Activated T-cell treated with anti-CD3 and anti-CD28 coated beads, Interleukin-2, amount 50 U/mL, for 4 hours (primary cell): ENCODE results near the gene SENP3. TPM values are rescaled to one million over a fixed set of nuclear protein-coding genes. Genes with fewer than 3 reads are reported as not detected.

ENCODE experiments used
- ATAC-seq, 2 donors: fragments of 200-7000 bp; cut with Tn5 transposase; one replicate each; pipeline ENCODE4 v1.10.0; 2021
- DNase-seq: peaks from one replicate; pipeline ENCODE4 v3.0.0-alpha.2; 2020
- H3K27me3 Mint-ChIP-seq: one replicate; pipeline ENCODE4 v1.8.0; 2021; ENCODE audit warnings: low read depth, mixed read lengths
- H3K36me3 Mint-ChIP-seq: one replicate; pipeline ENCODE4 v1.8.0; 2022; ENCODE audit warnings: mixed read lengths; ENCODE audit not compliant: insufficient read depth
- H3K4me1 Mint-ChIP-seq: one replicate; pipeline ENCODE4 v1.8.0; 2021; ENCODE audit warnings: low read depth, mixed read lengths
- H3K4me3 Mint-ChIP-seq: one replicate; pipeline ENCODE4 v1.8.0; 2021; ENCODE audit warnings: mild to moderate bottlenecking, moderate library complexity, mixed read lengths
- H3K9me3 Mint-ChIP-seq: one replicate; pipeline ENCODE4 v1.8.0; 2021; ENCODE audit warnings: mixed read lengths
- total RNA-seq, 3 donors: library from RNA; stranded (reverse); gene quantifications; one replicate each; pipeline ENCODE4 v1.2.1, GENCODE V29; 2021

SENP3 gene
- 100 to 1,000 TPM; 138 to 153 (median 146) TPM for total RNA-seq

DNA sequence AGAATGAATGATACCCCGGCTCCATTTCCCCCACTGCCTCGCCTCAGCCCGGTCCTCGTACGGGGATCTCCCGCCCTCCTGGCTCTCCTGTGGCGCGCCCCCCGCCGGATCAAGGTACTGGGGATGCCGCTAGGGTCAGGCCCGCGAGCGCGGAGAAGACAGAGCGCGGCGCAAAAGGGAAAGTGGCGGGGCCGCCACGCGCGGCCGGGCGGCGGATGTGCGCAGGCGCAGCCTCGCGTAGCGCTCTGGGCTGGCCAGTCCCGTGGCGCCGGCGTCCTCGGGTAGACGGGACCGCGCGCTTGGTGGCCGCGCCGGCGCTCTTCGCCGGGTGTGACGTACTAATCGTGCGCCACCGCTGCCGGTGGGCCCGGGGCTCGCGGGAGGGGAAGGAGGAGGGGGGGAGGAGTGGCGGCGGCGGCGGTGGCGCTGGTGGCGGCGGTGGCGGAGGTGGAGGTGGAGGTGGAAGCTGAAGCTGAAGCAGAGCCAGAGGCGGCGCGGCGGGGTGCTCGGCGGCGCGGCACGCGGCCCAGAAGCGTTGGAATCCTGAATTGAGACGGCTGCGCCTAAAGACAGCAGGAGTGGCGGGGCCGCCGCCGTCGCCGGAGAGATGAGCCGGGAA lies at the start of gene SENP3:
Gene SENP3, plus strand, starts transcription at position 331 of the 619 bp plus-strand sequence. CDS start 1,158 bp downstream, outside the sequence.
- peak within 1 kb of the TSS; percentile 96 for H3K4me3 Mint-ChIP-seq
- H3K9me3 Mint-ChIP-seq, result no peaks in the 10 kb centered on the region
- H3K36me3 Mint-ChIP-seq, result peaks cover 12% of the 10 kb centered on the region
- H3K27me3 Mint-ChIP-seq, result no peaks in the 10 kb centered on the region
- H3K4me1 Mint-ChIP-seq, result peaks cover 36% of the 10 kb centered on the region
- DNase-seq, result peak; percentile 88
- peak; percentile 89 to 91 for ATAC-seq

DNA sequence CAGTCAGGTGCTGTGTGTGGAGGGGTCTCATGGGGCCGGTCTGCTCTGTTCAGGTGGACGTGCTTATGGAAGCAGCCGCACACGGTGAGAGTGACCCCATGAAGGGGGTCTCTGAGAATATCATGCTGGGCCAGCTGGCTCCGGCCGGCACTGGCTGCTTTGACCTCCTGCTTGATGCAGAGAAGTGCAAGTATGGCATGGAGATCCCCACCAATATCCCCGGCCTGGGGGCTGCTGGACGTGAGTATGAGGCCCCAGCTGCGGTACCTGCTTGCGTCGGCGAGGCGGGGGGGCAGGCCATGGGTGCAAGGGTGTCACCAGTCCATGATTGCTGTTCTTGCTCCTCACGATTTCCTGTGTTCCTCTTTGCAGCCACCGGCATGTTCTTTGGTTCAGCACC lies 49.6 kb upstream of the SENP3 start:
- Mint-ChIP-seq H3K27me3 (no peaks in the 10 kb centered on the region), H3K4me3 (no peak overlapping the region), H3K9me3 (no peaks in the 10 kb centered on the region), H3K36me3 (peaks cover 35% of the 10 kb centered on the region), H3K4me1 (no peaks in the 10 kb centered on the region)
- ATAC-seq, result no peak
- no peak for DNase-seq

DNA sequence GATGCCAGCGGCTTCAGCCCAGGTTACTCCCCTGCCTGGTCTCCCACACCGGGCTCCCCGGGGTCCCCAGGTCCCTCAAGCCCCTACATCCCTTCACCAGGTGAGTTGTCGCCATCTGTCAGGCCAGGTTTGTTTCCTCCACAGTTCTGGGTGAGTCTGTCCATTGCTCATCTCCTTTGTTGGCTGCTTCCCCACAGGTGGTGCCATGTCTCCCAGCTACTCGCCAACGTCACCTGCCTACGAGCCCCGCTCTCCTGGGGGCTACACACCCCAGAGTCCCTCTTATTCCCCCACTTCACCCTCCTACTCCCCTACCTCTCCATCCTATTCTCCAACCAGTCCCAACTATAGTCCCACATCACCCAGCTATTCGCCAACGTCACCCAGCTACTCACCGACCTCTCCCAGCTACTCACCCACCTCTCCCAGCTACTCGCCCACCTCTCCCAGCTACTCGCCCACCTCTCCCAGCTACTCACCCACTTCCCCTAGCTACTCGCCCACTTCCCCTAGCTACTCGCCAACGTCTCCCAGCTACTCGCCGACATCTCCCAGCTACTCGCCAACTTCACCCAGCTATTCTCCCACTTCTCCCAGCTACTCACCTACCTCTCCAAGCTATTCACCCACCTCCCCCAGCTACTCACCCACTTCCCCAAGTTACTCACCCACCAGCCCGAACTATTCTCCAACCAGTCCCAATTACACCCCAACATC lies 48.7 kb upstream of the SENP3 start:
- H3K9me3 Mint-ChIP-seq, result no peaks in the 10 kb centered on the region
- peaks cover 32% of the 10 kb centered on the region for H3K36me3 Mint-ChIP-seq
- DNase-seq (no peak), ATAC-seq (no peak)
- no peaks in the 10 kb centered on the region for H3K4me1 Mint-ChIP-seq
- no peak overlapping the region for H3K4me3 Mint-ChIP-seq
- H3K27me3 Mint-ChIP-seq, result no peaks in the 10 kb centered on the region

DNA sequence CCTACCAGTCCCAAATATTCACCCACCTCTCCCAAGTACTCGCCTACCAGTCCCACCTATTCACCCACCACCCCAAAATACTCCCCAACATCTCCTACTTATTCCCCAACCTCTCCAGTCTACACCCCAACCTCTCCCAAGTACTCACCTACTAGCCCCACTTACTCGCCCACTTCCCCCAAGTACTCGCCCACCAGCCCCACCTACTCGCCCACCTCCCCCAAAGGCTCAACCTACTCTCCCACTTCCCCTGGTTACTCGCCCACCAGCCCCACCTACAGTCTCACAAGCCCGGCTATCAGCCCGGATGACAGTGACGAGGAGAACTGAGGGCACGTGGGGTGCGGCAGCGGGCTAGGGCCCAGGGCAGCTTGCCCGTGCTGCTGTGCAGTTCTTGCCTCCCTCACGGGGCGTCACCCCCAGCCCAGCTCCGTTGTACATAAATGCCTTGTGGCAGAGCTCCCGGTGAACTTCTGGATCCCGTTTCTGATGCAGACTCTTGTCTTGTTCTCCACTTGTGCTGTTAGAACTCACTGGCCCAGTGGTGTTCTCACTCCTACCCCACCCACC lies 47.8 kb upstream of the SENP3 start:
- Mint-ChIP-seq H3K4me3 (no peak overlapping the region), H3K36me3 (peaks cover 23% of the 10 kb centered on the region), H3K4me1 (no peaks in the 10 kb centered on the region), H3K27me3 (no peaks in the 10 kb centered on the region), H3K9me3 (no peaks in the 10 kb centered on the region)
- DNase-seq (no peak), ATAC-seq (no peak)

DNA sequence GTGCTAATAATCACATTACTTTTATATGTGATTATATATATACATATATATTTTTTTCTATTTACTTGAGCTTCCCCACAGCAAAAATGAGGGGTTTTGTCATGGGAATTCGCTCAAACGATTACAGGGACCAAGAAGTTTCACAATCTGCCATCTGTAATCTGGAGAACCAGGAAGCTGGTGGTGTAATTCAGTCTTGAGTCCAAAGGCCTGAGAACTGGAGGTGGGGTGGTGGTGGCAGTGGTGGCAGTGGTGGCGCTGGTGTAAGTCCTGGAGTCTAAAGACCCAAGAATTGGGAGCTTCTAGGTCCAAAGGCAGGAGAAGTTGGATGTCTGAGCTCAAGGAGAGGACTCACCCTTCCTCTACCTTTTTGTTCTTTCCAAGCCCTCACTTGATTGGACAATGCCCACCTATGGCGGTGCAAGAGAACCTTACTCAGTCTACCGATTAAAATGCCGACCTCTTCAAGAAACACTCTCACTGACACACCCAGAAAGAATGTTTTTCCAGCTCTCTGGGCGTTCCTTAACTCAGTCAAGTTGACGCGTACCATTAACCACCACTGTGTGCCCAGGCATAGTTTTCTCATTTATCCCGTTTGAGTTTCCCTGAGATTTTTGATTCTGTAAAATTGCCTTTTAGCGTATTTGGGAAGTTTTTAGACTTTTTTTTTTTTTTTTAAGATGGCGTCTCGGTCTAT lies 45.7 kb upstream of the SENP3 start:
- Mint-ChIP-seq H3K27me3 (no peaks in the 10 kb centered on the region), H3K9me3 (no peaks in the 10 kb centered on the region), H3K4me3 (no peak overlapping the region)

DNA sequence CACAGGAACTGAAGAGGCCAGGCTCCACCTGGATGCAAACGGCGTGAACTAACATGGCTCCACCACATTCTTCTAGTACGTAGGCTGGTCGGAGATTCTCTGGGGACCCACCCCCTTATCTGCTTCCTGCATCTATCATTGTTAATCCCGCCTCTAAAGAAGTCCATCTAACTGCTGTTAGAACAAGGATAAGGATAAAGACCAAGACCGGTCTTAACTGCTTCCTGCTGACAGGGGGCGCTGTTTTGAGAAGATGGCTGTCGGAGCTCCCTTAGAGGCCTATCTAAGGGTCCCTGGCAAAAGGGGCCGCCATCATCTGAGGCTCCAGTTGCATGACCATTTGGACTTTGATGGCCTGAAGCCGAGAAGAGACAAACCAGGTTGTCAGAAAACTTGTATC lies 38.7 kb upstream of the SENP3 start:
- H3K9me3 Mint-ChIP-seq, result no peaks in the 10 kb centered on the region

More for the DNA sequence above, 45.7 kb upstream of the SENP3 start:
- H3K4me1 Mint-ChIP-seq, result no peaks in the 10 kb centered on the region
- peaks cover 10% of the 10 kb centered on the region for H3K36me3 Mint-ChIP-seq
- no peak for DNase-seq
- ATAC-seq, result no peak

DNA sequence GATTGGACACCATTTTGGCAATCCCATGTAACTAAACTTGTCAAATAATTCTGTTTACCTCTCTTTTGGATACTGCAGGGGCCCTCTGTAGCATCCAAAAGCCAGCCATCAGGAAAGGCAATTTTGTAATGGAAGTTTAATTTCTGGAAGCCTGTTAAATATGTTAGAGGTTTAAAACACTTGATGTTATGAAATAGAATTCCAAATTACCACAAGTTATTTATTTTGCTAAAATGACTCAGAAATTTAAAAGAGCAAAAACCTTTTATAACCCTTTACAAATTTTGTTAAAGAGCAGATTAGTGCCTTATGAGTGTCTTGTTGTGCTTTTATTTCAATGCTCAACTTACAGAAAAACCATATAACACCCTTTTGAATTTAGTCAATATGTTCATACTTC lies 32.9 kb upstream of the SENP3 start:
- DNase-seq (no peak), ATAC-seq (no peak)
- H3K27me3 Mint-ChIP-seq, result no peaks in the 10 kb centered on the region
- no peaks in the 10 kb centered on the region for H3K36me3 Mint-ChIP-seq
- H3K9me3 Mint-ChIP-seq, result no peaks in the 10 kb centered on the region
- H3K4me1 Mint-ChIP-seq, result no peaks in the 10 kb centered on the region
- H3K4me3 Mint-ChIP-seq, result no peak overlapping the region

More for the DNA sequence above, 38.7 kb upstream of the SENP3 start:
- Mint-ChIP-seq H3K4me3 (no peak overlapping the region), H3K36me3 (no peaks in the 10 kb centered on the region), H3K27me3 (no peaks in the 10 kb centered on the region), H3K4me1 (peaks cover 3% of the 10 kb centered on the region)
- DNase-seq, result peak; percentile 32
- ATAC-seq, result peak; percentile 38 to 67

DNA sequence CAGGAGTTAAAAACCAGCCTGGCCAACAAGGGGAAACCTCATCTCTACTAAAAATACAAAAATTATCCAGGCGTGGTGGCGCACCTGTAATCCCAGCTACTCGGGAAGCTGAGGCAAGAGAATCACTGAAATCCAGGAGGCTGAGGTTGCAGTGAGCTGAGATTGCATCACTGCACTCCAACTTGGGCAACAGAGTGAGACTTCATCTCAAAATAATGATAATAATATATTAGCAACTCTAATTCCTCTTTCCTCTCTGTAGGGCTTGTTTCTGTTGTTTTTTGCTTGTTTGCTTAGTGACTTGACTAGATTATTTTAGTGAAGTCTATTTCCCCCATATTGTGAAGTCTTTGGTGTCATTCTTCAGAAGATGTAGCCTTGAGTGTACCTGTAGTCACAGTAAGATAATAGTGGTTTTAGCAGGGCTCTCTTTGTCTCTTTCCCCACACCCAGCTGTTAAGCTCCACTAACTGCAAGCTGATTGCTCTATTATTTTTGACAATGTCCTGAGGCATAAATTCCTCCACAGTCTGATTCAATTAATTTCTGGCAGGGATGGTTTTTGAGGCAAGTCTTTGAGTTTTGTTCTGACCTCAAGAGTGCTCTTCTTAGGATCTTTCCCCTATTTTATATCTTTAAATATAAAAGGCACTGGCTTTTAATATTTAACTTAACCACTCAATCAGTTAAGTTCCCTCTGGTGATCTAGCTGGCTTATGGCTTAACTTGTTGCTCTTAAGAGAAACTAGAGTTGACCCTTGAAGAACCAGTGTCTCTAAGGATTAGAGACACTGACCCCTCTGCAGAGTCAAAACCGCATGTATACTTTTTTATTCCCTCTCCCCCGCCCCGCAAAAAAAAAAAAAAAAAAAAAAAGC lies 31.5 kb upstream of the SENP3 start:
- DNase-seq (no peak), ATAC-seq (no peak)
- H3K4me1 Mint-ChIP-seq, result no peaks in the 10 kb centered on the region
- H3K9me3 Mint-ChIP-seq, result no peaks in the 10 kb centered on the region
- no peaks in the 10 kb centered on the region for H3K36me3 Mint-ChIP-seq
- no peaks in the 10 kb centered on the region for H3K27me3 Mint-ChIP-seq
- H3K4me3 Mint-ChIP-seq, result no peak overlapping the region

DNA sequence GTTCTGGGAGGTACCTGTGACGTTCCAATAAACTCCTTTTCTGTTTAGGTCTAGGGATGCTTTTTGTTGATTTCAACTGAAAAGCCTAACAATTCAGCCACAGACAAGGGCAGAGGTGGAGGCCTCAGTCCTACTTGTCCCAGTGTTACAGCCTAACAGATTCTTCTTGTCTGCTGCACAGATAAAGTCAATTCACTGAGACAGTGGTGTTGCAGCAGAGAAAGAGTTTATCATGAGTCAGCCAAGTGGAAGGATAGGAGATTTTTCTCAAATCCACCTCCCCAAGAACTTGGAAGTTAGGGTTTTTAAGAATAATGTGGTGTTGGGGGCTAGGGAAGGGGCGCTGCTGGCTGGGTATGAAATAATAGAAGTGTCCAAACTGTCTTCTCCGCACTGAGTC lies 23.7 kb upstream of the SENP3 start:
- H3K4me1 Mint-ChIP-seq, result no peaks in the 10 kb centered on the region
- ATAC-seq, result no peak
- H3K9me3 Mint-ChIP-seq, result no peaks in the 10 kb centered on the region
- H3K36me3 Mint-ChIP-seq, result no peaks in the 10 kb centered on the region
- H3K27me3 Mint-ChIP-seq, result no peaks in the 10 kb centered on the region
- DNase-seq, result no peak
- no peak overlapping the region for H3K4me3 Mint-ChIP-seq

DNA sequence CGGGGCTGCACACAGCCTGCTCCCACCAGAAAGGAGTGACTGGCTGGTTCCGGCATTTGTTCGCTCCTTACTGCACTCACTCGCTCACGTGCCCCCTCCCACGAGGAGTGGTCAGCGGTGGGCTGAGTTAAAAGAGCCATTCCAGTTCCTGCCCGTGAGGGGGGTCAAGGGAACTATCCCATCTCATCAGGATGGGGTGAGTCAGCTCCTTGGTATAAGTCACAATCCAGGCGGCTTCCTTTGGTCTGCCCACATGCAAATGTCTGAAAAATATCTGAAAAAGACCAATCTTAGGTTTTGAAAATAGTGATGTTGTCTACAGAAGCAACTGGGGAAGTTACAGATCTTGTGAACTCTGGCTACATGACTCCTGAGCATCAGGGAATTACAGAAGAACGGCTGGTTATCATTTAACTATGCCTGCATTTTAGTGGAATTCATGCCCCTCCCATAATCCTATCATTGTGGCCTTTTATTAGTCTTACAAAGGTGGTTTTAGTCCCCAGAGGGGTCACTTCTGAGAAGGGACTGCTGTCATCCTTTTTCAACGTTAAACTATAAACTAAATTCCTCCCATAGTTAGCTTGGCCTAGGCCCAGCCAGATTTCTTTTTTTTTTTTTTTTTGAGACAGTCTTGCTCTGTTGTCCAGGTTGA lies 22.7 kb upstream of the SENP3 start:
- Mint-ChIP-seq H3K27me3 (no peaks in the 10 kb centered on the region), H3K9me3 (no peaks in the 10 kb centered on the region), H3K4me1 (no peaks in the 10 kb centered on the region), H3K36me3 (no peaks in the 10 kb centered on the region), H3K4me3 (no peak overlapping the region)
- DNase-seq, result no peak
- no peak for ATAC-seq

DNA sequence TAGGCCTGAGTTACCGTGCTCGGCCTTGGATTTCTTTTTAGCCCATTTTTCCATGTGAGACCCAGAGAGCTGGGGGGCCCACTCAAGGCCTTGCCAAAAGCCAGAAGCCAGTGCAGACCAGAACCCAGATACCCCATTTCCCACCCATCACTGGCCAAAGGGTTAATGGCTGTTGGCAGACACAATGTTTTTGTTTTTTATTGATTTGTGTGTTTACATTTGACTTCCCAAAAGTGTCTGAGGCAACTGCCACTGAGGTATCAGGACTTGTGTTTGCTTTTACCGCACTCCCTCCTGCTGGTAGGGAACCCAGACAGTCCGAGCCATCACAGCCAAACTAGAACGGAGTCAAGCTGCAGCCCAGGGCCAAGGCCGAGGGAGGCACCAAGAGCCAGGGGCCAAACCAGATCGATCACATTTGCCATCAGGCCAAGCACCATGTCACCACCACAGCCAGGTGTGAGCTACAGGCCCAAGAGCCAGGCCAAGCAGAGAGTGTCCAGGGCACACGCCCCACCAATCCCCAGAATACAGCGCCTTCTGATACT lies 20.6 kb upstream of the SENP3 start:
- Mint-ChIP-seq H3K4me3 (no peak overlapping the region), H3K36me3 (no peaks in the 10 kb centered on the region), H3K9me3 (no peaks in the 10 kb centered on the region), H3K4me1 (no peaks in the 10 kb centered on the region), H3K27me3 (no peaks in the 10 kb centered on the region)
- DNase-seq, result no peak
- no peak for ATAC-seq

DNA sequence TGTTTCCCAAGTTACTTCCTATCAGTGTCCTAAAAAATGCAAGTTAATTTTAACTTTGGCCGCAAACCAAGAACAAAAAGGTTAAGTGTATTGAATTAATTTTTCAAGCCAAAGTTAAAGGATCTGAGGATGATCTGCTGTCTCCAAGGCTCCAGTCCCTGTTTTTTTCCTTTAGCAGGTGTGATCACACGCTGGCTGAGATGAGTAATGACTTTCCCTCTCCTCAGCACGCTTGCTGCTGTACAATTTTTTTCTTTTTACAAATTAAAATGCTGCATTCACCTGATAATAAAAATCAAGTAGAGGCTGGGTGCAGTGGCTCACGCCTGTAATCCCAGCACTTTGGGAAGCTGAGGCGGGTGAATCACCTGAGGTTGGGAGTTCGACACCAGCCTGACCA lies 16.8 kb upstream of the SENP3 start:
- DNase-seq, result no peak
- H3K4me1 Mint-ChIP-seq, result peaks cover 14% of the 10 kb centered on the region
- no peaks in the 10 kb centered on the region for H3K9me3 Mint-ChIP-seq
- H3K27me3 Mint-ChIP-seq, result no peaks in the 10 kb centered on the region
- ATAC-seq, result no peak
- H3K4me3 Mint-ChIP-seq, result no peak overlapping the region
- H3K36me3 Mint-ChIP-seq, result no peaks in the 10 kb centered on the region
